IPS-20b (cell line): ENCODE measurements around the gene PIGM.

Experiments used
- H3K27ac ChIP-seq: one replicate; pipeline ENCODE4 v1.5.1; 2013; ENCODE audit warnings: low read length
- H3K27me3 ChIP-seq: 2 replicates; pipeline ENCODE4 v1.6.1; 2013; ENCODE audit warnings: mild to moderate bottlenecking, low read length, inconsistent platforms; ENCODE audit not compliant: insufficient read depth
- H3K36me3 ChIP-seq: 2 replicates; pipeline ENCODE4 v1.6.1; 2013; ENCODE audit warnings: low read depth, mild to moderate bottlenecking, inconsistent platforms, low read length, moderate library complexity; ENCODE audit not compliant: insufficient read depth
- H3K4me1 ChIP-seq: 2 replicates; pipeline ENCODE4 v1.6.1; 2013; ENCODE audit warnings: mild to moderate bottlenecking, control low read depth, inconsistent platforms, low read length, moderate library complexity; ENCODE audit not compliant: insufficient read depth
- H3K4me3 ChIP-seq: 2 replicates; pipeline ENCODE4 v1.5.1; 2013; ENCODE audit warnings: mild to moderate bottlenecking, low read length, inconsistent platforms
- H3K9ac ChIP-seq: 2 replicates; pipeline ENCODE4 v1.6.1; 2013; ENCODE audit warnings: low read depth, mild to moderate bottlenecking, inconsistent platforms, low read length, moderate library complexity
- H3K9me3 ChIP-seq: 2 replicates; pipeline ENCODE4 v1.6.1; 2013; ENCODE audit warnings: mild to moderate bottlenecking, low read depth, low read length, inconsistent platforms; ENCODE audit not compliant: insufficient read depth

The PIGM gene

DNA sequence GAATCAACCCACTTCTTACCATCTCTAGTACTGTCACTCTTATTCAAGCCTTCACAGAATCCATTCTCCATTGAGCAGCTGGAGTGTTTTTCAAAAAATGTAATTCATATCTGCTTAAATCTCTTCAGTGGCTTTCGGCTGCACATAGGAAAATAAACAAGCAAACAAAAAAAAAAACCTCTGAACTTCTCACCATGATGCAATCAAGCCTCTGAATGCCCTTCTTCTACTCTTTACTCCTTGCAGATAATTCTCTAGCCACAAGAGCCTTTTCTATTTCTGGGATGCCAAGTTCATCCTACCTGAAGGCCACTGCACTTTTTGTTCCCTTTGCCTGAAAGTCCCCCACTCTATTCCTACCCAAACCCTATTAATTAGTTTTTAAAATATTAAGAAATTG lies 14.2 kb downstream of the PIGM start:
- no peak overlapping the region for H3K27ac ChIP-seq
- H3K4me1 ChIP-seq = no peaks in the 10 kb centered on the region
- H3K4me3 ChIP-seq = no peak overlapping the region
- no peaks in the 10 kb centered on the region for H3K27me3 ChIP-seq
- H3K9ac ChIP-seq = no peak overlapping the region
- H3K9me3 ChIP-seq = no peaks in the 10 kb centered on the region
- no peaks in the 10 kb centered on the region for H3K36me3 ChIP-seq

DNA sequence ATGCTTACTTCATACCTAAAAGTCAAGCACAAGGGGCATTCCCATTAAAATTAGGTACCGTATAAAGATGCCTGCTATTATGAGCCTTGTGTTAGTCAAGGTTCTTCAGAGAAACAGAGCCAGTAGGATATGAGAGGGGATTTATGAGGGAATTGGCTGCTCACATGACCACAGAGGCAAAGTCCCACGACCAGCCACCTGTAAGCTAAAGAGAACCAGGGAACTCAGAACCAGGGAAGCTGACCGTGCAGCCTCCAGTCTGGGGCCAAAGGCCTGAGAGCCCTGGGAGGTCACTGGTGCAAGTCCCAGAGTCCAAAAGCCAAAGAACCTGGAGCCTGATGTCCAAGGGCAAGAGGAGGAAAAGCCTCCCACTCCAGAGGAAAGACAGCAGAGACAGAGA lies 20.0 kb downstream of the PIGM start:
- Histone ChIP-seq H3K36me3 (no peaks in the 10 kb centered on the region), H3K9me3 (no peaks in the 10 kb centered on the region), H3K4me3 (no peak overlapping the region), H3K9ac (no peak overlapping the region), H3K27ac (no peak overlapping the region), H3K27me3 (peaks cover 6% of the 10 kb centered on the region; the same call in 1 of the 2 replicates), H3K4me1 (no peaks in the 10 kb centered on the region)

DNA sequence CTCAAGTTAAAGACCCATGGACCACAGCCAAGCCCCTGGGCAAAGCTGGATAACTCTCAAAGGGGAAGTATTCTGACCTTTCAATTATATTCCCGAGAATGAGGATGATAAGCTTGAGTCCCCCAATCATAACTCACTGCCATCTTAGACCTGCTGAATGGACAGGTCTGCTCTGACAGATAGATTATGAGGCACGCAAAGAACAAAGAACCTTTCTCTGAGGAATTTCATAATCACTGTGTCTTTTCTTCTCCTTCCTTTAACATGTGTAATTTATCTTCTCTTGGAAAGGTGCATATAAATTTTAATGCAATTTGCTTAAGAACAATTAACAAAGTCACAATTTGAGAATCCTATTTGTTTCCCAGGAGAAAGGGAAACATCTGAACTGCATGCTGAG lies 22.0 kb downstream of the PIGM start:
- H3K27ac ChIP-seq = no peak overlapping the region
- H3K27me3 ChIP-seq = peaks cover 6% of the 10 kb centered on the region; the same call in 1 of the 2 replicates
- H3K4me1 ChIP-seq = no peaks in the 10 kb centered on the region
- no peak overlapping the region for H3K4me3 ChIP-seq
- no peaks in the 10 kb centered on the region for H3K36me3 ChIP-seq
- no peak overlapping the region for H3K9ac ChIP-seq
- H3K9me3 ChIP-seq = no peaks in the 10 kb centered on the region

DNA sequence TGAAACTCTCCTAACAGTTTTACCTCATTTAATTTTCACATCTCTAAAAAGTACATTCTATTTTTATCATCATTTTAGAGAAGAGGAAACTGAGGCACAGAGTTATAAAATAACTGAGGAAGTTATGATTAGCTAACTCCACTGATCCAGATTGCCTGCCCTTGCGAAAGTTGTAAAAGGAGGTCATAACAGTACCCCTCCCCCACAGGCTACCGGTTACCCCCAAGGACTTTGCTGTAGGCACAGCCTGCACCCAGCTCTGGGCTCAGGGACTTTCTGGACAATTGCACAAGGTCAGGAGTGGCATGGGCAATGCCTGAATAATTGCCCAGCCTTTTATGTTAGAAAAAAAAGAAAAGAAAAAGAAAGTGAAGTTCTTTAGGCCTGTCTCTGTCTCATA lies 22.7 kb downstream of the PIGM start:
- no peak overlapping the region for H3K9ac ChIP-seq
- no peaks in the 10 kb centered on the region for H3K36me3 ChIP-seq
- no peak overlapping the region for H3K4me3 ChIP-seq
- H3K9me3 ChIP-seq = no peaks in the 10 kb centered on the region
- peaks cover 6% of the 10 kb centered on the region; the same call in 1 of the 2 replicates for H3K27me3 ChIP-seq
- no peak overlapping the region for H3K27ac ChIP-seq
- H3K4me1 ChIP-seq = no peaks in the 10 kb centered on the region

DNA sequence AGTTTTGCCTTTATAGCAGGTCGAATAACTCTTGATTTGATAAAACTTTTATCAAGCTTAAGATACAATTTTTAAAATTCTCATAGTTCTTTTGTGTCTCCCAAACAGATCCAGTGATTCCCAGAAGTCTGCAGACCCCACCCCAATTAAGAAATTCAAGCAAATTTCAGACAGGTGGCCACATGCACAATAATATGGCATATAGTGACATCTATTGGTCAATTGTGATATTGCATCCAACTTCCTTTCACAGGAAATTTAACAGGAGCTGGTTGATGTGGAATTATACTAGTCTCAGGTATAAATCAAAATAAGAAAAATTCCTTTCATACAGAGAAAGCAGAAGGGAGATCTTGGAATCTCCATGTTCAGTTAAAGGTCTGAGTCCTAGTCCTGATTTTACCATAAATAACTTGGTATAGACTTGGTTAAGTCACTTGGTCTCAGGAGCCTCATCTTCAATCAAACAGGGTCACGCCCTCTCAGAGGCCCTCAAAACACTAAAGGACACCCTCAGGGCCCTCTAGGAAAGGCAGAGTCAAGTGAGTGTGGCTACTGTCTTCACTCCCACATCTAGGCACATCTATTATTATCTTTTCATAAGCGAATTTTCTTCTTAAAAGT lies 24.1 kb downstream of the PIGM start:
- Histone ChIP-seq H3K27ac (no peak overlapping the region), H3K4me3 (no peak overlapping the region), H3K36me3 (no peaks in the 10 kb centered on the region), H3K27me3 (peaks cover 6% of the 10 kb centered on the region; the same call in 1 of the 2 replicates), H3K9me3 (no peaks in the 10 kb centered on the region), H3K4me1 (no peaks in the 10 kb centered on the region), H3K9ac (no peak overlapping the region)

DNA sequence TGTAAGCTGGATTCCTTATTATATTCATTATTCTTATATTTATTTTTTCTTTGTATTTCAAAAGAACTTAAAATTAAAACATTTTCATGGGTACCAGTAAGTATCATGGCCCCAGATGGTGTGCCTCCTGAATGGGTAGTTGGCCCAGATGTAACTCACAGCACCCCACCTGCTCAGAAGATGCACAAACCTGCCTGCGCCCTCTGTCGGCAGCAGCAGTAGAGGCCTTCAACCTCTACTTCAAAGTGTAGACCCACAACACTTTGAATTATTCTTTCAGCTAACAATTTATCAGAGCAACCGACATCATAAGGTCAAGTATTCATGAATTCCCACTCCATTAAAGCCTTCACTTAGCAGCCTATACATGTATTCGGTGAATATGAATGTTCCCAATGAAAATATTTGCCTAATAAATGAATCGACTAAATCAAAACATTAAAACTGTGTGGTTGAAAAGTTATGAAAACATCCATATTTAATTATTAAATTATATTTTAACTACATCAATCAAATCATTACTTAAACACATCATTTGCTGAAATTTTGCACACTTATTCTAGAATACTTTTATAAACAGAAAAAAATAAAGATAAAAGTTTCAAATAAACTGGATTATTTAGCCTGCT lies 25.4 kb downstream of the PIGM start:
- H3K4me1 ChIP-seq = no peaks in the 10 kb centered on the region
- H3K27me3 ChIP-seq = peaks cover 6% of the 10 kb centered on the region; the same call in 1 of the 2 replicates
- no peaks in the 10 kb centered on the region for H3K9me3 ChIP-seq
- H3K27ac ChIP-seq = no peak overlapping the region
- no peaks in the 10 kb centered on the region for H3K36me3 ChIP-seq
- no peak overlapping the region for H3K9ac ChIP-seq
- H3K4me3 ChIP-seq = no peak overlapping the region

DNA sequence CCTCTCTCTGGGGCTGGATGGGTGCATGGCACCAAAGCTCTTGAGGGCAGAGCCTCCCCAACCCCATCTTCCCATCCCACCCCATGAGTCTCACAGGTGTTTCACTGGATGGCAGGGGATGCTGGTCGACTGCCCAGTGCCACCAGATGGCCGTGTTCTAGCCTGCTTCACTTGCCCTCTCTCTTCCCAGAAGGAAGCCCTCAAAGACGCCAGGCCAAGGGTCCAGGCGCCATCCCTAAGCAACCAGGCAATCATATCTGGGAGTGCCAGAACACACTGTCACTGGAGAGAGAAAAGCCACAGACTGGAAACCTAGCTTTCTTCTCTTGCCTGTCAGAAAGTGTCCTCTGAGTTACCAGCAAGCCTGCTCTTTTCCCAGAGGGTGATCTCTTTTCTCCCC lies 26.7 kb downstream of the PIGM start:
- peaks cover 6% of the 10 kb centered on the region; the same call in 1 of the 2 replicates for H3K27me3 ChIP-seq
- H3K4me1 ChIP-seq = no peaks in the 10 kb centered on the region
- H3K9me3 ChIP-seq = no peaks in the 10 kb centered on the region
- H3K9ac ChIP-seq = no peak overlapping the region
- H3K36me3 ChIP-seq = no peaks in the 10 kb centered on the region
- no peak overlapping the region for H3K27ac ChIP-seq
- H3K4me3 ChIP-seq = no peak overlapping the region

DNA sequence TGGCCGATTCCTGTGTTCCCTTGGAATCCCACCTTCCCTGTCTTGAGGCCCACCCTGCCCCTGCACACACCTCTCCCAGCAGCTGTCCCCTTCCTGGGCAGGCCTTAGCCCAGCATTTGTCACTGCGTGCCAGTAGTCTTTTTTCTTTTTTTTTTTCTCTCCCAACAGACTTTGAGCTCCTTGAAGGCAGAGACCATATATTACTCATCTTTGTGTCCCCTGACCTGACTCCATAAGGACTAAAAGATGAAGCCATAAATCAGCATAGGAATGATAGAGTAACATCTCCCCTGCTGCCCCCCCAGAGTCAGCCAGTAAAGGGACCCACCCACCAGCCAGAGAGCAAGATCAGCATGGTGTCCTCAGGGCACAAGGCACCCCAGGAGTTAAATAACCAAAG lies 27.4 kb downstream of the PIGM start:
- H3K4me1 ChIP-seq = no peaks in the 10 kb centered on the region
- no peaks in the 10 kb centered on the region for H3K9me3 ChIP-seq
- H3K4me3 ChIP-seq = no peak overlapping the region
- H3K27me3 ChIP-seq = peaks cover 2% of the 10 kb centered on the region; the same call in 1 of the 2 replicates
- no peaks in the 10 kb centered on the region for H3K36me3 ChIP-seq
- no peak overlapping the region for H3K9ac ChIP-seq
- no peak overlapping the region for H3K27ac ChIP-seq

DNA sequence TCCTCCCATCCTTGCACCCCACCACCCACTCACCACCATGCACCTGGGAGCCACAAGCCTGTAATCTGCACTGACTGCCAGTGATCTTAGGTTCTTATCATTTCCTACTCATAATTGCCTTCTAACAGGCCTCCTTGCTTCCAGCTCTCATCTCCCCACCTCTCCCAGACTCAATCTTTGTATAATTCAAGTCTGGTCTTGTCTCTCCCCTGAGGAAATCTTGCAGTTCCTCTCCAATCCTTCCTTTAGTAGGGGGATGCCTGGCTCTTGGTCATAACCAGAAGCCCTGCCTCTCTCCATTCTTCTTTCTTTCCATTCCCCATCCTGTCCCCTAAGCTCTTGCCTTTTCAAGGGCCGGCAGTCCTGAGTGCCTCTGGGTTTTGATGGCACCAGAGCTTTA lies 27.8 kb downstream of the PIGM start:
- H3K9me3 ChIP-seq = no peaks in the 10 kb centered on the region
- H3K9ac ChIP-seq = no peak overlapping the region
- H3K27me3 ChIP-seq = no peaks in the 10 kb centered on the region; the same call in 1 of the 2 replicates
- H3K4me1 ChIP-seq = no peaks in the 10 kb centered on the region
- no peak overlapping the region for H3K27ac ChIP-seq
- H3K4me3 ChIP-seq = no peak overlapping the region
- no peaks in the 10 kb centered on the region for H3K36me3 ChIP-seq

DNA sequence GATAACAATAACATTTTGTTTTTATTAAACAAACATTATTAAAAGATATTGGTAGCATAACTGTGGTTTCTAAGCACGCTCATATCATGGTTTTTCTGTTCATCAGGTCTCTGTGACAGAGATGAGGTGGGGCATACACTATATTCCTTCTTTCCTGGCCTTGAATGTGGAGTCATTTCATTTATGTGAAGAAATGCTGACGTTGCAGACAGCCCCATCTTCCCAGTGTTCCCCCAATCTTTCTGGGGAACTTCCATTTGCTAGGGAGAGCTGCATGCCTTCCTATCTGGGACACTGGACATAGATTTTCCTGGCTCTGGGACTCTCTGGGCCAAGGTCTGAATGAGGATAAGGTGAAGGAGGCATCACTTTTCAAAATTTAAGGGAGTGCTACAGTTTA lies 30.4 kb downstream of the PIGM start:
- Histone ChIP-seq H3K27ac (no peak overlapping the region), H3K9ac (no peak overlapping the region), H3K4me3 (no peak overlapping the region), H3K9me3 (no peaks in the 10 kb centered on the region), H3K27me3 (no peaks in the 10 kb centered on the region; the same call in 1 of the 2 replicates), H3K4me1 (no peaks in the 10 kb centered on the region), H3K36me3 (no peaks in the 10 kb centered on the region)

DNA sequence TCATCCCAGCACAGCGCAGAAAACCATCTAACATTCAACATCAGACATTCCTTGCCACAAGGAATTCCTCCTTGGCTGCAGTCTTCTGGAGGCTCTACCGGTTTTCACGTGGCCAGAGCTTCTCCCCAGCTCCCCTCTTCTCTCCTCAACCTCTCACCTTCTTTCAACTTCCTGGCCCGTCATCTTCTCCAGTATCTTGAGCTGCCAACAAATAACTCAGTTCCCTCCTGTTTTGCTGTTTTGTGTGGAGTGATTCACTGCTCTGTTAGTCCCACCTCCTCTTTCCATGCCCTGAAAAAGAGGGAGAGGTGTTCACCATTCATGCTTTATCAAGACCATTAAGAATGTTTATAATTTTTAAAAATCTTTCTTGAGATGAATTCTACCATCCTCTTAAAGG lies 32.6 kb downstream of the PIGM start:
- H3K36me3 ChIP-seq = no peaks in the 10 kb centered on the region
- no peaks in the 10 kb centered on the region for H3K4me1 ChIP-seq
- H3K4me3 ChIP-seq = no peak overlapping the region
- no peak overlapping the region for H3K9ac ChIP-seq
- no peaks in the 10 kb centered on the region for H3K9me3 ChIP-seq
- no peak overlapping the region for H3K27ac ChIP-seq
- no peaks in the 10 kb centered on the region; the same call in 1 of the 2 replicates for H3K27me3 ChIP-seq

DNA sequence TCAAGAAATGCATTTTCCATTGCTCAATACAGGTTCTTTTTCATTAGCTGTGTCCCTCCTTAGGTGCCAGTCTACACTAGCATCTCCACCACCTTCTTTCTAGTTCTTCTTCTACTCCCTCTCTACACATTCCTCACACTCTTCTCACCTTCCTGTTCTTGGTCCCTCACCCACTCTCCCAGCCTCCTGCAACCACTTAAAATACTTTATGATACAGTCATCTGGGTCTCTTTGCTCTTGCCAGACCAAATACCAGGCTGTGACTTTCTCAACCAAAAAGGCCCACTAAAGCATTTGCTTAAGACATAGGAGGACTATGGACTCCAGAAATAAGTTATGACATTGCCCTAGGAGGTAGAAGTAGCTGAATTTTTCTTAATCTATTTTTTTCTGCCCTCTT lies 35.1 kb downstream of the PIGM start:
- H3K9ac ChIP-seq = no peak overlapping the region
- no peaks in the 10 kb centered on the region for H3K9me3 ChIP-seq
- no peaks in the 10 kb centered on the region for H3K36me3 ChIP-seq
- no peaks in the 10 kb centered on the region; the same call in 1 of the 2 replicates for H3K27me3 ChIP-seq
- H3K27ac ChIP-seq = no peak overlapping the region
- no peaks in the 10 kb centered on the region for H3K4me1 ChIP-seq
- H3K4me3 ChIP-seq = no peak overlapping the region
